ENCODE results near the gene SPACA7.

DNA sequence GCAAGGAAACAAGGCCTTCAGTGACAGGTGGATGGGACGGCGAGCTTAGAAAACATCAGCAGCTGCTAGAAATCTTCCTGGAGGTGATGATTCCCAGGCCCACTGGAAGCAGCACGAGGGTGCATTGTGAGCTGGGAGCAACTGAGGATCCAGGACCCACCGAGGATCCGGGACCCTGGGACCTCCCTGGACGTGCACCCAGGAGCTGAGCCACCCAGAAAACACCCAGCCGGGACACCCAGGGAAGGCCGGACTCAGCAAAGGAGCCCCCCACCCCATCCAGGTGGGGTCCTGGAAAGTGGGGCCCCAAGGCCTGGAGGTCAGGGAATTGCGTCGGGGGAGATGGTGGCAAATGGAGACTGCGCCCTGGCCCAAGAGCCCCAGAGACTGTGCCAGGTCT is 22.3 kb upstream of the SPACA7 start:
- TF ChIP-seq, protein P1, sequence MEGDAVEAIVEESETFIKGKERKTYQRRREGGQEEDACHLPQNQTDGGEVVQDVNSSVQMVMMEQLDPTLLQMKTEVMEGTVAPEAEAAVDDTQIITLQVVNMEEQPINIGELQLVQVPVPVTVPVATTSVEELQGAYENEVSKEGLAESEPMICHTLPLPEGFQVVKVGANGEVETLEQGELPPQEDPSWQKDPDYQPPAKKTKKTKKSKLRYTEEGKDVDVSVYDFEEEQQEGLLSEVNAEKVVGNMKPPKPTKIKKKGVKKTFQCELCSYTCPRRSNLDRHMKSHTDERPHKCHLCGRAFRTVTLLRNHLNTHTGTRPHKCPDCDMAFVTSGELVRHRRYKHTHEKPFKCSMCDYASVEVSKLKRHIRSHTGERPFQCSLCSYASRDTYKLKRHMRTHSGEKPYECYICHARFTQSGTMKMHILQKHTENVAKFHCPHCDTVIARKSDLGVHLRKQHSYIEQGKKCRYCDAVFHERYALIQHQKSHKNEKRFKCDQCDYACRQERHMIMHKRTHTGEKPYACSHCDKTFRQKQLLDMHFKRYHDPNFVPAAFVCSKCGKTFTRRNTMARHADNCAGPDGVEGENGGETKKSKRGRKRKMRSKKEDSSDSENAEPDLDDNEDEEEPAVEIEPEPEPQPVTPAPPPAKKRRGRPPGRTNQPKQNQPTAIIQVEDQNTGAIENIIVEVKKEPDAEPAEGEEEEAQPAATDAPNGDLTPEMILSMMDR (CRISPR knock-in tag; IDR thresholded peaks at IDR 0.05) = no peak
- TF ChIP-seq KLF16 (CRISPR knock-in tag; IDR thresholded peaks at IDR 0.05) = no peak
- TF ChIP-seq ARNTL (CRISPR knock-in tag; IDR thresholded peaks at IDR 0.05) = no peak
- TF ChIP-seq POLR2AphosphoS5 (IDR thresholded peaks at IDR 0.05; ENCODE audit: low read depth, low read length) = no peak
- TF ChIP-seq GTF2F1 (IDR thresholded peaks at IDR 0.05; ENCODE audit: low read length) = no peak
- TF ChIP-seq, protein P2, sequence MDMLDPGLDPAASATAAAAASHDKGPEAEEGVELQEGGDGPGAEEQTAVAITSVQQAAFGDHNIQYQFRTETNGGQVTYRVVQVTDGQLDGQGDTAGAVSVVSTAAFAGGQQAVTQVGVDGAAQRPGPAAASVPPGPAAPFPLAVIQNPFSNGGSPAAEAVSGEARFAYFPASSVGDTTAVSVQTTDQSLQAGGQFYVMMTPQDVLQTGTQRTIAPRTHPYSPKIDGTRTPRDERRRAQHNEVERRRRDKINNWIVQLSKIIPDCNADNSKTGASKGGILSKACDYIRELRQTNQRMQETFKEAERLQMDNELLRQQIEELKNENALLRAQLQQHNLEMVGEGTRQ (IDR thresholded peaks at IDR 0.05; ENCODE audit: low read depth, low read length) = no peak
- TF ChIP-seq, protein P2 (CRISPR knock-in tag; IDR thresholded peaks at IDR 0.05; ENCODE audit: borderline replicate concordance) = no peak
- TF ChIP-seq SMYD3 (CRISPR knock-in tag; IDR thresholded peaks at IDR 0.05) = no peak
- no peak for TF ChIP-seq JUNB (CRISPR knock-in tag; IDR thresholded peaks at IDR 0.05; ENCODE audit: borderline replicate concordance)
- TF ChIP-seq, protein P3, sequence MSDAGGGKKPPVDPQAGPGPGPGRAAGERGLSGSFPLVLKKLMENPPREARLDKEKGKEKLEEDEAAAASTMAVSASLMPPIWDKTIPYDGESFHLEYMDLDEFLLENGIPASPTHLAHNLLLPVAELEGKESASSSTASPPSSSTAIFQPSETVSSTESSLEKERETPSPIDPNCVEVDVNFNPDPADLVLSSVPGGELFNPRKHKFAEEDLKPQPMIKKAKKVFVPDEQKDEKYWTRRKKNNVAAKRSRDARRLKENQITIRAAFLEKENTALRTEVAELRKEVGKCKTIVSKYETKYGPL (CRISPR knock-in tag; IDR thresholded peaks at IDR 0.05) = no peak

Measured in HepG2 (cell line).